HEK293 (cell line): ENCODE results near the gene TOM1.

Experiments
- CTCF ChIP-seq: fragments of 450-650 bp; formaldehyde crosslinking; IDR thresholded peaks from 2 replicates; pipeline ENCODE4 v1.5.1; 2016; ENCODE audit warnings: missing biosample characterization, missing genetic modification characterization
- INSM2 ChIP-seq: fragments of 450-650 bp; formaldehyde crosslinking; IDR thresholded peaks from 2 replicates; pipeline ENCODE4 v1.5.1; 2016; ENCODE audit warnings: missing biosample characterization, missing genetic modification characterization
- PBX3 ChIP-seq: sonication (generic); formaldehyde crosslinking; IDR thresholded peaks from 2 replicates; pipeline ENCODE4 v1.8.1; 2022; ENCODE audit warnings: mild to moderate bottlenecking, moderate library complexity, missing genetic modification reagents
- PRDM2 ChIP-seq: fragments of 450-650 bp; formaldehyde crosslinking; IDR thresholded peaks from 2 replicates; pipeline ENCODE4 v1.5.1; 2016; ENCODE audit warnings: missing biosample characterization, missing genetic modification characterization, borderline replicate concordance
- REST ChIP-seq: fragments of 450-650 bp; formaldehyde crosslinking; IDR thresholded peaks from 2 replicates; pipeline ENCODE4 v1.5.1; 2016; ENCODE audit warnings: missing biosample characterization, missing genetic modification characterization
- YY1 ChIP-seq: fragments of 450-650 bp; formaldehyde crosslinking; IDR thresholded peaks from 2 replicates; pipeline ENCODE4 v1.5.1; 2018; ENCODE audit warnings: missing biosample characterization, missing genetic modification characterization
- ZNF24 ChIP-seq: fragments of 450-650 bp; formaldehyde crosslinking; IDR thresholded peaks from 2 replicates; pipeline ENCODE4 v1.5.1; 2016; ENCODE audit warnings: missing biosample characterization, missing genetic modification characterization
- ZNF747 ChIP-seq: fragments of 450-650 bp; formaldehyde crosslinking; IDR thresholded peaks from 2 replicates; pipeline ENCODE4 v1.5.1; 2016; ENCODE audit warnings: missing biosample characterization, missing genetic modification characterization

GRCh38 chr22:35343664-35344550, 44.2 kb downstream of the TOM1 start:
- 0 out of 2 replicates have a peak, but pooled peaks have one; percentile 21 for TF ChIP-seq CTCF (tag by site-specific recombination)
- TF ChIP-seq ZNF24 (tag by site-specific recombination): no peak
- TF ChIP-seq PRDM2 (tag by site-specific recombination): no peak
- no peak for TF ChIP-seq PBX3 (CRISPR knock-in tag)
- no peak for TF ChIP-seq REST (tag by site-specific recombination)
- no peak for TF ChIP-seq ZNF747 (tag by site-specific recombination)
- TF ChIP-seq INSM2 (tag by site-specific recombination): no peak
- TF ChIP-seq YY1 (tag by site-specific recombination): no peak
